ENCODE measurements around the gene HAUS5. TPM values are rescaled to one million over a fixed set of nuclear protein-coding genes. Genes with fewer than 3 reads are reported as not detected.
"Not testable (repeated sequence)": the region's sequence is repeated elsewhere in the genome, so short reads cannot be mapped to it uniquely, and the experiment has no call there.

Gene HAUS5
- total RNA-seq, 2 experiments from 2014 or later = 58.1 to 61.5 TPM

GRCh38 chr19:35607170-35607569, 5.4 kb upstream of the HAUS5 start:
- DNase-seq (ENCODE audit: low spot score); H3K9me2 ChIP-seq (ENCODE audit: insufficient read depth, low read length); H3K4me2 ChIP-seq (ENCODE audit: low read length); H3K79me2 ChIP-seq (ENCODE audit: insufficient read depth, low read depth, low read length); H3K27ac ChIP-seq (ENCODE audit: low read depth, low read length, poor library complexity, severe bottlenecking); H3K36me3 ChIP-seq (ENCODE audit: insufficient read depth, low read length); H4K20me1 ChIP-seq (ENCODE audit: insufficient read depth, low read length); H3K9me3 ChIP-seq (ENCODE audit: low read length); intact Hi-C loops (cut with micrococcal nuclease; ENCODE audit: unreplicated experiment); H3K4me3 ChIP-seq (ENCODE audit: low read depth, low read length, poor library complexity, severe bottlenecking); H2AFZ ChIP-seq (ENCODE audit: low read length); BruUV-seq (replicated peaks): not testable (repeated sequence)
- ChIA-PET CTCF (ENCODE audit: unreplicated experiment) (interaction anchor here (1.0 kb wide), 1 partner anchor 49 kb away, joined by 10 read pairs; no protein-coding TSS in a partner anchor), POLR2A (interaction anchor here (1.7 kb wide), 1 partner anchor 41 kb away, joined by 6 read pairs; the partner anchor contains the start of gene COX6B1)
- peaks cover 21% of the 10 kb centered on the region for H3K4me1 ChIP-seq (ENCODE audit: insufficient read depth, low read length, poor library complexity, severe bottlenecking)

DNA sequence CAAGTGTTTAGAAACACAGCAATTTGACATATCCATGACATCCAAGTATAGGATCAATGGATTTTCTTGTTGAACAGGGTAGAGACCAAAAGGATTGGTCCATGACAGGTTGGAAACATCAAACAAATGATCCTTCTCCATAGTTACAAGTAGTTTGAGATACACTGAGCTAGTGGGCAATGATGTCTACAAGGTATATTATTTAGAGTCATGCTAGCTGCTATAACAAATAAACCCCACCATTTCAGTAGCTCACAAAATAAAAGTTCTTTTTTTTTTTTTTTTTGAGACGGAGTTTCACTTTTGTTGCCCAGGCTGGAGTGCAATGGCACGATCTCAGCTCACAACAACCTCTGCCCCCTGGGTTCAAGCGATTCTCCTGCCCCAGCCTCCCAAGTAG, 4.9 kb upstream of the HAUS5 start:
- no peak overlapping the region for H3K4me2 ChIP-seq (ENCODE audit: low read length)
- ChIA-PET POLR2A (interaction anchor here (1.7 kb wide), 1 partner anchor 41 kb away, joined by 6 read pairs; the partner anchor contains the start of gene COX6B1), CTCF (ENCODE audit: unreplicated experiment) (interaction anchor here (1.0 kb wide), 1 partner anchor 50 kb away, joined by 10 read pairs; no protein-coding TSS in a partner anchor)
- H3K4me3 ChIP-seq (ENCODE audit: low read depth, low read length, poor library complexity, severe bottlenecking) = no peak overlapping the region
- H3K36me3 ChIP-seq (ENCODE audit: insufficient read depth, low read length) = no peaks in the 10 kb centered on the region
- TF ChIP-seq EZH2phosphoT487 (IDR thresholded peaks at IDR 0.05; ENCODE audit: borderline replicate concordance, low read depth, low read length) = no peak
- TF ChIP-seq, protein P1, sequence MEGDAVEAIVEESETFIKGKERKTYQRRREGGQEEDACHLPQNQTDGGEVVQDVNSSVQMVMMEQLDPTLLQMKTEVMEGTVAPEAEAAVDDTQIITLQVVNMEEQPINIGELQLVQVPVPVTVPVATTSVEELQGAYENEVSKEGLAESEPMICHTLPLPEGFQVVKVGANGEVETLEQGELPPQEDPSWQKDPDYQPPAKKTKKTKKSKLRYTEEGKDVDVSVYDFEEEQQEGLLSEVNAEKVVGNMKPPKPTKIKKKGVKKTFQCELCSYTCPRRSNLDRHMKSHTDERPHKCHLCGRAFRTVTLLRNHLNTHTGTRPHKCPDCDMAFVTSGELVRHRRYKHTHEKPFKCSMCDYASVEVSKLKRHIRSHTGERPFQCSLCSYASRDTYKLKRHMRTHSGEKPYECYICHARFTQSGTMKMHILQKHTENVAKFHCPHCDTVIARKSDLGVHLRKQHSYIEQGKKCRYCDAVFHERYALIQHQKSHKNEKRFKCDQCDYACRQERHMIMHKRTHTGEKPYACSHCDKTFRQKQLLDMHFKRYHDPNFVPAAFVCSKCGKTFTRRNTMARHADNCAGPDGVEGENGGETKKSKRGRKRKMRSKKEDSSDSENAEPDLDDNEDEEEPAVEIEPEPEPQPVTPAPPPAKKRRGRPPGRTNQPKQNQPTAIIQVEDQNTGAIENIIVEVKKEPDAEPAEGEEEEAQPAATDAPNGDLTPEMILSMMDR (conservative IDR thresholded peaks at IDR 0.05; ENCODE audit: low read length) = no peak
- H3K79me2 ChIP-seq (ENCODE audit: insufficient read depth, low read depth, low read length) = no peaks in the 10 kb centered on the region
- BruUV-seq (replicated peaks) = no TSS peak
- no peaks in the 10 kb centered on the region for H3K9me2 ChIP-seq (ENCODE audit: insufficient read depth, low read length)
- DNase-seq (ENCODE audit: low spot score) = no peak
- no peak overlapping the region for H3K27ac ChIP-seq (ENCODE audit: low read depth, low read length, poor library complexity, severe bottlenecking)
- peaks cover 5% of the 10 kb centered on the region; the same call in 1 of the 2 replicates for H3K9me3 ChIP-seq (ENCODE audit: low read length)
- H3K4me1 ChIP-seq (ENCODE audit: insufficient read depth, low read length, poor library complexity, severe bottlenecking) = peaks cover 23% of the 10 kb centered on the region
- intact Hi-C loops (cut with micrococcal nuclease; ENCODE audit: unreplicated experiment) = no loop called here
- H4K20me1 ChIP-seq (ENCODE audit: insufficient read depth, low read length) = no peaks in the 10 kb centered on the region
- H2AFZ ChIP-seq (ENCODE audit: low read length) = no peak overlapping the region

DNA sequence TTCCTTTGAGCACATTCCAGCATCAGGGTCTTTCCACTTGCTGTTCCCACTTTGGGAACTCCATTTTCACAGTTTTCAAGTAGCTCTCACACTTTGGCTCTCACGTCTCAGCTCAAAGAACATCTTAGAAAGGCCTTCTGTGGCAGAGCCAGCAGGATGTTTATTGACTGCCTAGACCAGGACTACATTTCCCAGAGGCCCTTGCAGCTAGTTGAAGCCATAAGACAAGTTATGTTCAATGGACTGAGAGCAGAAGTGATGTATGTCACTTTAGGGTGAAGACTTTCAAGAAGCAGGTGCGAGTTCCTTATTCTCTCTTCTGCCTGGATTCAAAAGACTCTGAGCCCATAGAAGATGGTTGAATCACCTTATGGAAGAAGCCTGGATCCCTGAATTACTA, 4.3 kb upstream of the HAUS5 start:
- DNase-seq (ENCODE audit: low spot score) = peak; percentile 55
- Histone ChIP-seq H3K4me3 (ENCODE audit: low read depth, low read length, poor library complexity, severe bottlenecking) (no peak overlapping the region), H3K4me2 (ENCODE audit: low read length) (no peak overlapping the region), H2AFZ (ENCODE audit: low read length) (peak overlapping the region; percentile 26; the same call in 1 of the 2 replicates), H3K9me2 (ENCODE audit: insufficient read depth, low read length) (no peaks in the 10 kb centered on the region), H3K36me3 (ENCODE audit: insufficient read depth, low read length) (no peaks in the 10 kb centered on the region), H3K79me2 (ENCODE audit: insufficient read depth, low read depth, low read length) (peaks cover 5% of the 10 kb centered on the region), H4K20me1 (ENCODE audit: insufficient read depth, low read length) (no peaks in the 10 kb centered on the region), H3K9me3 (ENCODE audit: low read length) (peaks cover 5% of the 10 kb centered on the region; the same call in 1 of the 2 replicates), H3K27ac (ENCODE audit: low read depth, low read length, poor library complexity, severe bottlenecking) (no peak overlapping the region), H3K4me1 (ENCODE audit: insufficient read depth, low read length, poor library complexity, severe bottlenecking) (peaks cover 24% of the 10 kb centered on the region)
- TF ChIP-seq, protein P1 (conservative IDR thresholded peaks at IDR 0.05; ENCODE audit: low read length) = no peak
- TF ChIP-seq EZH2phosphoT487 (IDR thresholded peaks at IDR 0.05; ENCODE audit: borderline replicate concordance, low read depth, low read length) = no peak
- intact Hi-C loops (cut with micrococcal nuclease; ENCODE audit: unreplicated experiment) = no loop called here
- BruUV-seq (replicated peaks) = no TSS peak
- POLR2A ChIA-PET = interaction anchor here (1.7 kb wide), 1 partner anchor 40 kb away, joined by 6 read pairs; the partner anchor contains the start of gene COX6B1
- CTCF ChIA-PET (ENCODE audit: unreplicated experiment) = interaction anchor here (1.0 kb wide), 1 partner anchor 51 kb away, joined by 10 read pairs; no protein-coding TSS in a partner anchor
